Upper lobe of right lung (tissue), 1 donor: Measurements from ENCODE around the gene LCN1. TPM values are rescaled to one million over a fixed set of nuclear protein-coding genes. Genes with fewer than 3 reads are reported as not detected.

Experiments used
- ATAC-seq: fragments of 200-7000 bp; cut with Tn5 transposase; one replicate; pipeline ENCODE4 v1.9.1; 2020; ENCODE audit warnings: mild to moderate bottlenecking, moderate library complexity
- DNase-seq: peaks from one replicate; pipeline ENCODE4 v3.0.0-alpha.2; 2020
- H3K27ac ChIP-seq: fragments of 200-600 bp; one replicate; pipeline ENCODE4 v1.8.0; 2022
- H3K27me3 ChIP-seq: fragments of 200-600 bp; one replicate; pipeline ENCODE4 v1.8.0; 2022; ENCODE audit warnings: mild to moderate bottlenecking
- H3K36me3 ChIP-seq: fragments of 200-600 bp; one replicate; pipeline ENCODE4 v1.8.0; 2022
- H3K4me1 ChIP-seq: fragments of 200-600 bp; one replicate; pipeline ENCODE4 v1.8.0; 2022
- H3K4me3 ChIP-seq: fragments of 200-600 bp; one replicate; pipeline ENCODE4 v1.8.0; 2022; ENCODE audit warnings: mild to moderate bottlenecking
- H3K9me3 ChIP-seq: fragments of 200-600 bp; one replicate; pipeline ENCODE4 v1.8.0; 2022
- CTCF ChIP-seq: fragments of 200-600 bp; IDR thresholded peaks from one replicate; pipeline ENCODE4 v1.8.0; 2022; ENCODE audit warnings: antibody characterized with exemption
- intact Hi-C: fragments of 100-400 bp; cut with DNase I; formaldehyde crosslinking; loops from one replicate; pipeline ENCODE4 v1.11.0; 2022
- total RNA-seq: library from RNA; stranded (reverse); fragmentation: NEBNext Ultra II Directional; extraction: Animal tissue kit (Norgen Biotek cat#: 25700); gene quantifications from one replicate; pipeline ENCODE4 v1.2.1, GENCODE V29; 2021
- donor health status: DM: no; HTN: yes; CAD: no; lungs with severe emphysema.

The LCN1 gene
- total RNA-seq, 1 donor from 2014 or later, result not detected

- no peak for TF ChIP-seq CTCF
- H3K27me3 ChIP-seq, result no peaks in the 10 kb centered on the region
- intact Hi-C loops, result no loop called here
- H3K27ac ChIP-seq, result no peak overlapping the region
- H3K4me3 ChIP-seq, result no peak overlapping the region
- peak; percentile 51 for DNase-seq
- no peaks in the 10 kb centered on the region for H3K36me3 ChIP-seq
- no peak for ATAC-seq
- no peaks in the 10 kb centered on the region for H3K9me3 ChIP-seq
- H3K4me1 ChIP-seq, result no peaks in the 10 kb centered on the region
Measured at GRCh38 chr9:135516132-135516860, 4.9 kb upstream of the LCN1 start.

- H3K4me1 ChIP-seq, result no peaks in the 10 kb centered on the region
- DNase-seq, result peak; percentile 60
- no peaks in the 10 kb centered on the region for H3K36me3 ChIP-seq
- no peaks in the 10 kb centered on the region for H3K9me3 ChIP-seq
- no peak for ATAC-seq
- TF ChIP-seq CTCF, result no peak
- intact Hi-C loops, result no loop called here
- H3K27ac ChIP-seq, result no peak overlapping the region
- no peak overlapping the region for H3K4me3 ChIP-seq
- no peaks in the 10 kb centered on the region for H3K27me3 ChIP-seq
Measured at GRCh38 chr9:135517407-135517822, 3.8 kb upstream of the LCN1 start.

- H3K4me3 ChIP-seq, result no peak overlapping the region
- ATAC-seq (no peak), DNase-seq (no peak)
- H3K27me3 ChIP-seq, result no peaks in the 10 kb centered on the region
- no peaks in the 10 kb centered on the region for H3K4me1 ChIP-seq
- H3K9me3 ChIP-seq, result no peaks in the 10 kb centered on the region
- no peak overlapping the region for H3K27ac ChIP-seq
- H3K36me3 ChIP-seq, result no peaks in the 10 kb centered on the region
- TF ChIP-seq CTCF, result no peak
- intact Hi-C loops, result no loop called here
Measured at GRCh38 chr9:135519179-135519971, 1.9 kb upstream of the LCN1 start.

GRCh38 chr9:135521608-135522095 is 412 bp downstream of the LCN1 start:
- no peak for DNase-seq
- Histone ChIP-seq H3K4me1 (no peaks in the 10 kb centered on the region), H3K9me3 (no peaks in the 10 kb centered on the region), H3K4me3 (no peak overlapping the region), H3K27me3 (peaks cover 8% of the 10 kb centered on the region), H3K27ac (no peak overlapping the region), H3K36me3 (no peaks in the 10 kb centered on the region)
- no peak for TF ChIP-seq CTCF
- intact Hi-C loops, result no loop called here
- no peak for ATAC-seq

GRCh38 chr9:135522137-135522877 is 1.1 kb downstream of the LCN1 start:
- Histone ChIP-seq H3K27me3 (peaks cover 8% of the 10 kb centered on the region), H3K36me3 (no peaks in the 10 kb centered on the region), H3K27ac (no peak overlapping the region), H3K4me1 (no peaks in the 10 kb centered on the region), H3K4me3 (no peak overlapping the region), H3K9me3 (no peaks in the 10 kb centered on the region)
- ATAC-seq (no peak), DNase-seq (no peak)
- TF ChIP-seq CTCF, result no peak
- intact Hi-C loops, result no loop called here
